ENCODE data around the gene ATP5MG.
A peak's percentile ranks its signal among the peaks of the same experiment; 100 is the strongest.
"Not testable (repeated sequence)": the region's sequence is repeated elsewhere in the genome, so short reads cannot be mapped to it uniquely, and the experiment has no call there.

ATP5MG gene

DNA sequence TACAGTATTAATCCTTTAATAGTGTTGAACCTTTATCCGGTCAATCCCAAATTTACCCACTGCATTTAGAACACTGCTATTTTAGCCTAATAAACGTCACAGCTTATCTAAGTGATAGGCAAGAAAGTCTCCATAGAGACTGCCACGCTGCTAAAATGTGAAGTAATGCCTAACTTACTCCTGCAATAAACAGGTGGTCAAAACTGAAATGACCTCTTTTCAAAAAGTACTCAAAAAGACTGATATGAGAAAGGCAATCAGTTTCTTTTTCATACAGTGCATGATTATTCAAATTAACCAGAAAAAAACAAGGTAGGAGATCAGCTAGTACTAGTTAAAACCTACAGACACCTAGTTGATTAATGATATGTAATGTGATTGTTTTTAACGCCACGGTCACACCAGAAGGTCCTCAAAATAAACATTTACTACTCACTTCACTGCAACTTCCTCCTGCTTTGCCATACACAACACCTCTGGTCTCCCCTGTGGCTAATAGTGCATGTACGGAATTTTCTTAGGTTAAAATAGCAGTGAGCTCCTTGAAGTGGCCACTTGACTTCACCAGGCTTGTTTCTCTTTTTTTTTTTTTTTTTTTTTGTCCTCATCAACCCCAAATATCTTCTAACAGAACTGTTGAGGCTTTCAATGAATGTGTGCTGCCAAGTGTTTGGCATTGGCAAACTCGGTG, 8.8 kb downstream of the ATP5MG start:
- no peak for DNase-seq

DNA sequence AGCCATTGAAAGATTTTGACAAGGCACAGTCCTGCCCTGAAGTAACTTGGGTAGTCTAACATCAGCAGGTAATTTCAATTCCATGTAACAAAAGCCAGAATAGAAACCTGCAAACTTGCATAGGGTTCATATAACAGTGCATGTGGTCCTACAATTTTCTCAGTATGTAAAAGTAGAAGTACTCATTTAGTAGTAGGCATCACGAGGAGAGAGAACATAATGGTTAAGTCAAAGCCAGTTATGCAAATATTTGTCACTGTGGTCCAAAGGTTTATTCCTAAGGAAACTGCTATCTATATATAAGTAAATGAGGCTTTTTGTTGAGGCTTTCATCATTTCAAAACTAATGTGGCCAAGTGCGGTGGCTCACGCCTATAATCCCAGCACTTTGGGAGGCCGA, 10.1 kb downstream of the ATP5MG start:
- no peak for DNase-seq

DNA sequence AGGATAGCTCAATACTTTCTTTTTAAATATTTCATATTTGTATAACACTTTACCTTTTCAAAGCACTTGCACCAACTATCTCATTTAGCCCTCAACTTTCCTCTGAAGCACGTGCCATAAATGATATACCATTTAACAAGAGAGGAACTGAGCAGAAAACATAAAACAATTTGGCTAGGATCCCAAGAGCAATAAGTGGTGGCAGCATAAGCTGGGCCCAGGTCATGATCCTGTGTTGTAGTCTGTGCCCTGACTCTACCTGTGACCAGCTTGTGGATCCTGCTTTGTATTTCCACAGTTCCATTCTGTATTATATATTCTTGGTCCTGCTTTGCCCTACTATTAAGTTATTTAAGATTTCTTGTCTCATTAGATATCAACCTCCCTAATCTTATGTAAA, 11.5 kb downstream of the ATP5MG start:
- no peak for DNase-seq

DNA sequence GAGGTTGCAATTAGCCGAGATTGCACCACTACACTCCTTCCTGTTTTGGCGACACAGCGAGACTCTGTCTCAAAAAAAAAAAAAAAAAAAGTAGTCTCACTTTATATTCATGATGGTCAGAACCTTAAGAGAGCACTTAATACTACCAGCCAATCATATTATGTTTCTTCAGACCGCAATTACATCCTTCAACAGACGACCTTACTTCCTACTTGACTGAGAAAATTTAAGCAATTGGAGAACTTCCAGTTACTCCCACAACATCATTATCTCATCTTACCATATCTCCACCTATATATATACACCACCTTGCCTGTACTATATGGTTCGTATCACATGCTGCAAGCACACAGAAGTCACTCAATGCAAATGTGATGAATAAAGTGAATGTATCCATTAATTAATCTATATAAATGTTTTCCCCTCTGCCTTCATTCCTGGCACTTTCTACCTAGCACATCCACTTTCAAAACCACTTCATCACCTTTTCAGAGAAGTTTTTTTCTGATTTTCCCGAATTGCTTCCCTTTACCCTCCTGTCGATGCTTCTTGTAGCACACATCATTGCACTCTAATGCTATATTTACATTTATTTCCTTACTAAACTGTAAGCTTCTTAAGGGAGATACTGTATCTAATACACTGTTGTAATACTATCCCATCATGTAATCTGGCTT, 13.8 kb downstream of the ATP5MG start:
- DNase-seq = no peak

DNA sequence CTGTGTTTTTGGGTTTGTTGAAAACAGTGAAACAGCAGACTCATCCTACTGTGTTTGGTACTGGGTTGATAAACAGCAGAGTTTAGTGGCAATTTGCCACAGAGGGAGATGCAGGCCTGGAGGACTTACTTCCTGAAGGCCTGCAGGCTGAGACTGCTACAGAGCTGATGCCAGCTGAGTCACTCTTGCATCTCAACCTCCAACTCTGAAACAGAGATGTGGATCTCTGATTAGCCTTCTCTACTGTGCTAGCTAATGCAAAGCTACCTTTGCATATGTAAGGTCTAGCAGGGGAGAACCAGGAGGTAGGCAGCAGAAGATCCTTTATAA, 14.3 kb downstream of the ATP5MG start:
- DNase-seq = peak; percentile 70

DNA sequence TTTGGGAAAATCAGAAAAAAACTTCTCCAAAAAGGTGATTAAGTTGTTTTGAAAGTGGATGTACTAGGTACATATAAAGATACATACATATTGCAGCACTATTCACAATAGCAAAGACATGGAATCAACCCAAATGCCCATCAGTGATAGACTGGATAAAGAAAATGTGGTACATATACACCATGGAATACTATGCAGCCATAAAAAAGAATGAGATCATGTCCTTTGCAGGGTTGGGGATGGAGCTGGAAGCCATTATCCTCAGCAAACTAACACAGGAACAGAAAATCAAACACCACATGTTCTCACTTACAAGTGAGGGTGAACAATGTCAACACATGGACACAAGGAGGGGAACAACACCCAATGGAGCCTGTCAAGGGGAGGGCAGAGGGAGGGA, 15.5 kb downstream of the ATP5MG start:
- not testable (repeated sequence) for DNase-seq

DNA sequence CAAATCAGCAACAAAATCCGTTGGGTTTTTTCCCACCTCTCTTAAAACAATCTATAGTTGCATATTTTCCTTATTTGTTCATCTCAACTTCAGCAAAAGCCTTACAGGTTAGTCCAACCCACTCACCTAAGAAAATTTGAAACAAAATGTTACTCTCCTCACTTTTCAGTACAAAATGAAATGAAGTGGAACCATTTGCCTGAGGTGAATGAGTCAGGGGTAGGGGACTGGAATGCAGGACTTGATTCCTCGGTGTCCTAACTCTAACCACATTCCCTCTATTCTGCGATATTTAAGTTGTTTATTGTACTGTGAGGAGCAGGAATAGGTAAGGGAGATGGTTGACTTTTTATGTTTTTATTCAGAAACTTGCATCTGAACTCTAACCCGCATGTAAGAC, 16.4 kb downstream of the ATP5MG start:
- DNase-seq = no peak

DNA sequence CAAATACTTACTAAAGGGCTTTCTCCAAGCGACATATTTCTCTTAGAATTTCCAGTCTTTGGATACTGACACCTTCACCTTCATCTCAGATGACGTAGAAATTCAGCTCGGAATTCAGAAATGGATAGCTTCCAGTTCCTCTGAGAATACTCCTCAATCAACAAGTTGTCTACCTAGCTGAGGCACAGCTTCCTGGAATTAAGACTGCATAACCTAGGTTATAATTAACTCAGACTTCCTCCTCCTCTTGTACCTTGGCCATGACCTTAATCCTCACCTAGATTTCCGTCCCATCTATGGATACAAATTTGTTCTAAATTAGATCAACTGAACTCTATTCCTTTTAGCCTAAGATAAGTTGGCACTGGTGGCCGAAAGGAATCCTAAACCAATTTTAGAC, 17.4 kb downstream of the ATP5MG start:
- DNase-seq = no peak

DNA sequence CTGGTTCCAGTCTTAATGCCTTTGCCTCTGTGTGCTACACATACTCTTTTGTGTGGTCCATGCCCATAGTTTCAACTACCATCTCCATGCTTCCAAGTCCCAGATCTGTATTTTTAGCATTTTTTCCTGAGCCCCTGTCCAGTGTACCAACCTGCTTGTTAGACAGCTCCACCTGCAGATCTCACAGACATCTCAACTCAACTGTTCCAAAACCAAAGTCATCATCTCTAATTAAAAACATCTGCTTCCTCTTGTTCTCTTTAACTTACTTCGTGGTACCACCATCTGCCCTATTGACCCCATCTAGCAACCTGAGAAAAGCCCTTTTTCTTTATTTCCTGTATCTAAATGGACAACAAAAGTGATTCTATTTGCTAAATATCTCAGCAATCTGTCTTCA, 26.3 kb downstream of the ATP5MG start:
- no peak for DNase-seq

DNA sequence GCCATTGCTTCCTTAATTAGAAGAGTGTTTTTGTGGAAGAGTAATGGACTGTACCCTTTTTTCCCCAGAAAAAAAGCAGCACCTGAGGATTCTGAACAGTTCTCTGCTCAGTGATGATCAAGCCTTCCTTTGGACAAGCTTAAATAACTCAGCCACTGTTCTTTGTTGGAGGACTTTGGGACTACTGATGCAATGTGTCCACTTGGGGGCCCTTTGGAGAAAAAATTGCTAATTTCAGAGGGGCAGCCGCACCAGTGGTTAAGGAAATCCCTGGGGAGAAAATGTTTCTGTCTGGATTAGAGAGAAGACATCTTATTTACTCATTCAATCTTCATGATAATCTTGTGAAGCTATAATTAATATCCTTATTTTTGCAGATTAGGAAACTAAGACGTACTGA, 29.6 kb downstream of the ATP5MG start:
- DNase-seq = no peak

DNA sequence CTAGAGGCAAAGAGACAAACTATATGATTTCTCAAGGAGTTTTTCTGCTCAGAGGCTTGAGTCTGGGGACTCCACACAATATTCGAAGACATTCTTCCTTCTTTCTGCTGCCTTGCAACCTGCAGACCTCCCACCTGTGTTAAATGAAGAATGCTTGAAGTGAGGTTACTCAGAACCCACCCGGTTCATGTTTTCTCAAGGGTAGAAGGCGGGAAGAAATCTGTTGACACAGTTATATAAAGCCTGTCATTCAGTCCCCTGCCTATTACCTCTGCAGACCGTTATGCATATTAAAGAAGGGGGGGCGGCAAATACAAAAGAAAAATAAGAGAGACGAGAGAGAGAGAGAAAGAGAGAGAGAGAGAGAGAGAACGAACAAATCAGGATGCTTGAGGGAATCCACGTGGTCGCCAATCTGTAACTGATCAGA, 32.7 kb downstream of the ATP5MG start:
- no peak for DNase-seq

DNA sequence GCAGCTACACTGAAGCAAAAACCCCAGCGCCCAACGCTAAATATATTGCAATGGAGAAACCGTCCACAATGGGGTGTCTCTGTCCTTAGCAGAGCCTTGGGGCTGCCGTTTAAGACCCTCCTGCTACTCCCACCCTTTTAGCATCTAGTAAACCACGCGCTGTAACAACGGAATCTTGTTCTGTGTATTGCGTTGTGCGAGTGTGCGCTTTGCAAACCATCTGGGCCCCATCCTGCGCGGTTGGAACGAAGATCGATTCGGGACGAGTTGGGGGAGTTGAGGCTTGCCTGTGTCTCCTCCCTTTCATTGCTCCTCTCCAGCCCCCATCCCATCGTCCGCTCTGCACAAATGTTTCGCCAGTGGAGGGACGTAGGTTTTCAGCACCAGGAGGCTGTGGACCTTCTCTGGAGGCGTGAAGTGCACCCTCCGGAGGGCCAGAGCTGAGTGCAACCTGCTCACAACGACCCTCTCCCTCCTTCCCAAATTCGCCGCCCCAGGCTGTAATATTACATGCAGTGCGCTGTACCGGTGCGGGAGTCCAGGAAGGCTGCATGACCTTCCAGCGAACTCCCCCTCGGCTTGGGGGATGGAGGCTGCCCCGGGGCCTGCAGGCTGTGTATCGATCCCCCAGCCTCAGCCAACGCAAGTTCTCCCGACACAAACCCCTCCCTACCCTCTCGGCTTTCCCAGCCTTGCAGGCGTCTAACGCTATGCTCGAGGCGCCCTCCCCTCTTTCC, 33.3 kb downstream of the ATP5MG start:
- DNase-seq = peak; percentile 70

DNA sequence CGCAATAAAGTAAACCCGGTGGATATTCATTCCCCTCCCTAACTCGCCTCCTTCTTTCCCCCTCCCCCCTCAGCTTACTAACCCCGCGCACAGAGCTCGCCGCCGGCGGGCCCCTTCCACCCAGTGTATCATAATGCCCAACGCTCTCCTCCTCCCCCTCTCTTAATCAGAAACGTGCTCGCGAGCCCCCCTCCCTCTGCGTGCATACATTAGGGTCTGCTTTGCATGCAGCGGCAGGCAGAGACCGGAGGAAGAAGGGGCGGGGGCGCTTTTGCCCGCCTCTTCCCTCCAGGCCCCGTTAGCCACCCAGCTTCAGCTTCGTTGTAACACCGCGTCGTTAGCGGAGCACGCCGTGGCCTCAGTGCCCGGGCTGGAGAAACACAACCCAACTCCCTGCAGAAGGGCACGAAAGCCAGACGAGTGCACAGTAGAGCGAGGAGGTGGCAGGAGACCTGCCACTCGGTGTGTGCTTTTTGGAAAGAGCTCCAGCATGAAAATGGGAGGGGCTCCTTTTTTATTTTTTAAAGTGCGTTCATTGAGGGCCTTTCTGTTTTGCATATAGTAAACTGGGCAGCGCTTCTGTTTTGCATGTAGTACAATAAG, 34.0 kb downstream of the ATP5MG start:
- peak; percentile 85 for DNase-seq

DNA sequence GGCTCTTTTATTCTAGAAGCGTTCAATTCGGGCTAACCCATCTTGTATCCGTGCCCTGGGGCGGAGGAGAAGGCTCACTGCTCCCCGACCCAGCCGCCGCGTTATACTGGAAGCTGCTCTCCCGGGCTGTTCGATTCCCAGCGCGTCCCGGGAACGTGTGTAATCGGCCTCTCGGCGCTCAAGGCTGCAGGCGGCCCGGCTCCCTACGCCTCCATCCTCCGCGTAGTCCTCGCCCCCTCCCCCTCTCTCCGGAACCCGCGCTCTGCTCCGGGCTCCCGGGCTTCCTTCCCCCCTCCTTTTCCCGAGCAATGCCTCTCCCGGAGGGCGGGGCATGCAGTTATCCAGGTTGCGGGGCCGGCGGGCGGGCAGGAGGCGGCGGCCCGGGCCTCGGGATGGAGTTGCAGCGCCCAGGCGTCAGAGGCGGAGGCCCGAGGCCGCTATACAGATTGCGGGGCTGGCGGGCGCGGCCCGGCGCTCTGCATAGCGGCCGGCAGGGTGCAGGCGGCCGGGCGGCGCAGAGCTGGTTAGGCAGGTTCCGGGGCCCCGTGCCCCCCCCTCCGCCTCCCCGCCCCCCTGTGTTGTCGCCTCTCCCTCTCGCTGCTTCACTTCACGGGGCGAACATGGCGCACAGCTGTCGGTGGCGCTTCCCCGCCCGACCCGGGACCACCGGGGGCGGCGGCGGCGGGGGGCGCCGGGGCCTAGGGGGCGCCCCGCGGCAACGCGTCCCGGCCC, 34.7 kb downstream of the ATP5MG start, which contains the start of gene KMT2A:
TSS of gene KMT2A (plus strand) at position 600 of the 732 bp plus-strand sequence. CDS start at position 621, 21 bp downstream.
- peak; percentile 96 for DNase-seq

DNA sequence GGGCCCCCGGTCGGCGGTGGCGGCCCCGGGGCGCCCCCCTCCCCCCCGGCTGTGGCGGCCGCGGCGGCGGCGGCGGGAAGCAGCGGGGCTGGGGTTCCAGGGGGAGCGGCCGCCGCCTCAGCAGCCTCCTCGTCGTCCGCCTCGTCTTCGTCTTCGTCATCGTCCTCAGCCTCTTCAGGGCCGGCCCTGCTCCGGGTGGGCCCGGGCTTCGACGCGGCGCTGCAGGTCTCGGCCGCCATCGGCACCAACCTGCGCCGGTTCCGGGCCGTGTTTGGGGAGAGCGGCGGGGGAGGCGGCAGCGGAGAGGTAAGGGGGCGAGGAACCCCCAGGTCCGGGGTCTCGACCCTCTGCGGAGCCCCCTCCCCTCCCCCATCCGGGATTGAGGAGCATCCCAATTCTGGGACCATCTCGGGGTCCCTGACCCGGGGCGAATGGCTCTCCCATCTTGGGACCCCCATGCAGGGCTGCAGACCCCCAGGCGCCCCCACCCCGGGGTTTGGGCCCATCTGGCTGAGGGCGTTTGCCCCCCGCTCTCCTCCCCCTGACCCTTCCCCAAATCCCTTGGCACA, 35.3 kb downstream of the ATP5MG start:
- peak; percentile 43 for DNase-seq

DNA sequence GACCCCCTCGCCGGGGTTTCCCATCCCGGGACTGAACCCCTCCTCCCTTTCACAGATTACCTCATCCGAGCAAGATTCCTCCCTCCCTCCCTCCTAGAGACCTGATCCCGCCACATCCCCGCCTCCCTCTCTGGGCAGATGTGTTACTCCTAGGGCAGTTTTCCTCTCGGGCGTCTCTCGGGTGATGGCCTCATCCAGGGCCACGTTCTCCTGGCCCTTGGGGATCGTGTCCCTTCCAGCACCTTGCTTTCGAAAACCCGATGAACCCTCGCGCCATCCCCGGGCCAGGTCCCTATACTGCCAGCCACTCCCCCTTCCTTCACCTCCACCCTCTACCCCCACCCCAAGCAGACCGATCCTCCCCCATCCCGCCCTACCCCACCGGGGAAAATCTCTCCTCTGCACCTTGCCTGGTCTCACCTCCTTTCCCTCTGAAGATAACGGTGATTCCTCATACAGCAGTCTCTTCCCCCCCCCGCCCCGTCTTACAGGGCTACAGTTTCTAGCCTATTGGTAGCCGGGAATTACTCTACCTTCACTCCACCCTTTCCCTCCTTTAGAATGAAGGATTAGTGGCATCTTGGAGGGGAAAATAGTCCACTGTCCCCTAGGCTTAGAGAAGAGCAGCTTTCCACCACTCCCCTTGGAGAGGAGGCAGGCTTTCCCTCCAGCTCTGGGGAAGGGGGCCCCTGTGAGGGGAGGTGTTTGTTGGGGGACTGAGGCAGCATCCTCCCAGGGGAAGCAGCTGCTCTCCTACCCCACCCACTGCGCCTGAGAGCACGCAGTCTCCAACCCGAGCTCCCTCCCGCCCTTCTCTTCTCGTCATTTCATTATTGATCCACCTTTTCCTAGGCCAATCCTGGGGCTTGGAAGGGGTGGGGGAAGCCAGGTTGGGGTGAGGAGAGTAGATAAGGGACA, 36.1 kb downstream of the ATP5MG start:
- peak; percentile 73 for DNase-seq

DNA sequence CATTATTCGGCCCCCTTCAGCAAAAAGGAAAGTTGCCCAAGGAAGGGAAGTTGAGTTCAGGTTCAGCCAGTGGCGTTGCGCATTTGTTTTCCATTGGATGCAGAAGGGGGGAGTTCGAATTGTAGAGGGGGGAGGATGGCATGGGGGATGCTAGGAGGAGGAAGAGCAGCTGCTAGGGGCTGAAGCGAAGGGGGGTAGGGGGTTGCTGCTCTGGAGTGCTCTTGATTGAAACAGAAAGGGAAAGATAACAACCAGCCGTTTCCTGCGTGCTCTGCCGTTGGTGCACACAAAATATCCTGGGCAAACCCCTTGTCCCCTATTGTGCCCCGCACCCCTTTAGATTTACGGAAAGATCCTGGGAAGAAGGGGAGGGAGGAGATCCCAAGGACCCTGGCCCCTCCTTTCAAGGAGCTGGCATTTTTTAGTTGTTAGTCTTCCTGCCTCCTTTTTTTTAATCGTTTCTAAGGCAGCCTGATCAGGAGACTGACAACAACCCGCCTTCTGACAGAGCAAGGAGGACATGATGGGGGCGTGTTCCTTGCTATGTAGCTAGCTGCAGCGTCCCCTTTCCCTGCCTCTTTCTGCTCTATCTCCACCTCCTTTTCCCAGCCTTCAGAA, 37.0 kb downstream of the ATP5MG start:
- peak; percentile 69 for DNase-seq

DNA sequence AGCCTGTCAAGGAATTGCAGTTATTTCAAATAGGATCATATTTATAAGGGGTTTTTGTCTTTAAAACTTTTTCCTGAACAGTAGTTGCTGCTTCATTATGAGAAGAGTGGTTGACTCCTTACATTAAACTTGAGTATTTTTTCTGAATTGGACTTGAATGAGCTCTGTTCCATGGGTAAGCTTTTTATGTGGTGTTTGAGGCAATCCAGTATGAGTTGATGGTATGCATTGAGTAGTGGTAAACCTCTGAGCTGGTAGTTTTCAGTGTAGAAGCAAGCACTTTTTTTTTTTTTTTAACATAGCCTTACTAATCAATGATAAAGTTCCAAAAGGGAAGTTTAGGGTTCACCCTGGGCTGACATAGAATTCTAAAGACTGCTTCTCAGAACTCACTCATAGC, 38.2 kb downstream of the ATP5MG start:
- DNase-seq = peak; percentile 51

DNA sequence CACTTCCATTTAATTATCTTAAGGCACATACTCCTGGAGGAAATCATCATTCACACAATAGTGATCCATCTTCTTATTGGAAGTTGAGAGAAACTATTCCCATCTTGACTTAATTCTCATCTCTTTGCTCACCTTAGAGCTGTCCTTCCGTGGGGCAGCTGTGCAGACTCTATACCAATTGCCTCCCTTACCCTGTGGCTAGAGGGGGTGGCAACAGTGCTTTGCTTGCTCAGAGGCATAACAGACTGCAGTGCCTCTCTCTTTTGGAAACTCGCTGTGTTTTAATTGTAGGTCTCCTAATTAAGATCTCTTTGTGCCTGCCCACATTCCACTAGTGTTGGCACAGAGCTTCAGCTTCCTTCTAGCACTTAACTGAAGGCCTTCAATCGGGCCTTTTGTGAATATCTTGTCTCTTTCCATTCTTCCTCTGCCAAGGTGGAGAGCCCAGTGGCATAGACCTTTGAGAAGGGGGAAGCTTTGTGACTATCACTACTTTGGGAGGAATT, 40.4 kb downstream of the ATP5MG start:
- DNase-seq = peak; percentile 34

DNA sequence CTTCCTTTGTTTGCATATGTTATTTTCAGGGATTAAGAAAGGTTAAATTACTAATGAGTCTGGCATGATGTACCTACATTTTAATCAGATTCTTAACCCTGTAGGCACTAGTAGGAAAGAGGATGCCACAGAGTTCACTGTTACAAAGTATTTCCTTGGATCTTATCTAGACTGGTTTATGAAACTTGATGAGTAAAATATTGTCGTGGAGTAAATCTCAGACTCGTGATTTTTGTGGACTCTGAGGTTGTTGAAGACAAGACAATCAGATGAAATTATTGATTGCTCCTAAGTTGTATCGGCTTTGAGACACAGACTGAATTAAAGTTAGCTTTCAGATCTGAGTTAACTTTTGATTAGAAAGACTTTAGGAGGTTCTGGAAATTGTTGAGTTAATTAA, 40.9 kb downstream of the ATP5MG start:
- peak; percentile 49 for DNase-seq
